Stomach (tissue), 9 donors: ENCODE results near the gene BAZ1A. TPM values are rescaled to one million over a fixed set of nuclear protein-coding genes. Genes with fewer than 3 reads are reported as not detected.

Source experiments
- DNase-seq, 2 donors: peaks; one replicate each; pipeline versions ENCODE4 v3.0.0 to v3.0.0-alpha.2; 2013 to 2019
- H3K27ac ChIP-seq, 5 donors: fragments of 200-600 bp in 4 of 5; sonication (generic) in 4 of 5; one replicate each; pipeline ENCODE4 v1.5.1; 2013 to 2019; ENCODE audit warnings: mild to moderate bottlenecking in 1 of 5, moderate library complexity in 1 of 5
- H3K27me3 ChIP-seq, 3 donors: fragments of 200-600 bp; sonication (generic); one replicate each; pipeline ENCODE4 v1.5.1; 2017 to 2019; ENCODE audit warnings: mixed run types in 1 of 3
- H3K36me3 ChIP-seq, 4 donors: fragments of 200-600 bp; sonication (generic); 1 replicate in 3 of 4; 2 replicates in 1 of 4; pipeline ENCODE4 v1.5.1; 2016 to 2019
- H3K4me1 ChIP-seq, 4 donors: fragments of 200-600 bp; sonication (generic); one replicate each; pipeline ENCODE4 v1.5.1; 2016 to 2019
- H3K4me3 ChIP-seq, 4 donors: fragments of 200-600 bp; sonication (generic) in 3 of 4; one replicate each; pipeline ENCODE4 v1.5.1; 2016 to 2019; ENCODE audit warnings: mild to moderate bottlenecking in 1 of 4
- H3K9me3 ChIP-seq, 4 donors: fragments of 200-600 bp; sonication (generic); one replicate each; pipeline ENCODE4 v1.5.1; 2016 to 2019
- CTCF ChIP-seq, 7 experiments: fragments of 450-650 bp in 4 of 7; fragments of 200-600 bp in 3 of 7; sonication (generic) in 3 of 7; IDR thresholded peaks; one replicate each; pipeline ENCODE4 v1.5.1; 2016 to 2019; ENCODE audit warnings: antibody characterized with exemption in 7 of 7, control low read depth in 2 of 7, mild to moderate bottlenecking in 1 of 7
- EP300 ChIP-seq: sonication (generic); formaldehyde crosslinking; IDR thresholded peaks from one replicate; pipeline ENCODE4 v1.6.1; 2017; ENCODE audit warnings: antibody characterized with exemption
- POLR2A ChIP-seq, 4 donors: fragments of 450-650 bp; IDR thresholded peaks; one replicate each; pipeline ENCODE4 v1.6.1; 2016; ENCODE audit warnings: antibody characterized with exemption in 4 of 4, control low read depth in 2 of 4, mild to moderate bottlenecking in 1 of 4, moderate library complexity in 1 of 4
- POLR2AphosphoS5 ChIP-seq, 3 donors: sonication (generic); formaldehyde crosslinking; IDR thresholded peaks; one replicate each; pipeline ENCODE4 v1.6.1; 2016; ENCODE audit warnings: antibody characterized with exemption in 3 of 3
- WGBS, 5 donors: extraction: QIAGEN DNeasy Blood & Tissue Kit in 3 of 5; methylation state at CpG; one replicate each; pipeline versions ENCODE4 v1.1.5 to v1.1.7; 2013 to 2018; 5-methylcytosine and 5-hydroxymethylcytosine counted together
- intact Hi-C: fragments of 100-400 bp; cut with DNase I; formaldehyde crosslinking; loops from one replicate; pipeline ENCODE4 v1.15.1; 2023; ENCODE audit warnings: low total_unique reads
- polyA plus RNA-seq, 3 donors: library from polyadenylated mRNA; stranded (reverse); fragments of 200-250 nt; gene quantifications; one replicate each; pipeline ENCODE4 v1.2.3, GENCODE V29; 2013
- total RNA-seq, 5 donors: library from RNA; depleted of rRNA; stranded (reverse); fragments of >200 nt; gene quantifications; one replicate each; pipeline versions ENCODE4 v1.1.0 to v1.2.3, GENCODE V29; 2014 to 2016
- donor health status: healthy with polysubstance abuse.
- donor health status: Bipolar disorder and iron deficiency.
- donor health status: healthy.

BAZ1A gene
- total and polyA plus RNA-seq, 8 donors: 13.3 to 110 (median 31.6) TPM

- Histone ChIP-seq H3K36me3 (no peaks in the 10 kb centered on the region), H3K4me3 (no peak overlapping the region), H3K9me3 (no peaks in the 10 kb centered on the region), H3K4me1 (no peaks in the 10 kb centered on the region), H3K27ac (no peak overlapping the region), H3K27me3 (no peaks in the 10 kb centered on the region)
- 41 to 61% (median 48%) methylated on average over 3 of the region's 3 CpGs for WGBS, 5 donors
- intact Hi-C loops: no loop called here
- TF ChIP-seq EP300: no peak
- no peak for TF ChIP-seq POLR2AphosphoS5 (IDR thresholded peaks at IDR 0.05)
- no peak for TF ChIP-seq CTCF (IDR thresholded peaks at IDR 0.05)
- no peak for TF ChIP-seq POLR2A (IDR thresholded peaks at IDR 0.05)
- no peak for DNase-seq
These were observed 141.9 kb downstream of the BAZ1A start for GRCh38 chr14:34733245-34733644.

- Histone ChIP-seq H3K27me3 (no peaks in the 10 kb centered on the region), H3K4me1 (no peaks in the 10 kb centered on the region), H3K36me3 (no peaks in the 10 kb centered on the region), H3K4me3 (no peak overlapping the region), H3K9me3 (no peaks in the 10 kb centered on the region), H3K27ac (no peak overlapping the region)
- 47 to 72% (median 63%) methylated on average over 4 of the region's 4 CpGs for WGBS, 5 donors
- intact Hi-C loops: no loop called here
- no peak for DNase-seq
- TF ChIP-seq POLR2AphosphoS5 (IDR thresholded peaks at IDR 0.05) (no peak), POLR2A (IDR thresholded peaks at IDR 0.05) (no peak), CTCF (IDR thresholded peaks at IDR 0.05) (no peak), EP300 (no peak)
These were observed 142.4 kb downstream of the BAZ1A start for GRCh38 chr14:34732802-34733201.

GRCh38 chr14:34723867-34724266, 151.3 kb downstream of the BAZ1A start:
- TF ChIP-seq EP300 (no peak), POLR2A (IDR thresholded peaks at IDR 0.05) (no peak), POLR2AphosphoS5 (IDR thresholded peaks at IDR 0.05) (no peak), CTCF (IDR thresholded peaks at IDR 0.05) (no peak)
- 89 to 94% (median 94%) methylated on average over 3 of the region's 3 CpGs for WGBS, 5 donors
- Histone ChIP-seq H3K36me3 (no peaks in the 10 kb centered on the region), H3K4me3 (no peak overlapping the region), H3K27ac (no peak overlapping the region), H3K4me1 (peaks cover 6 to 7% (median 7%) of the 10 kb centered on the region in 4 donors), H3K9me3 (no peaks in the 10 kb centered on the region), H3K27me3 (no peaks in the 10 kb centered on the region)
- no peak for DNase-seq
- intact Hi-C loops: no loop called here

GRCh38 chr14:34722723-34723545, 152.2 kb downstream of the BAZ1A start:
- WGBS, 5 donors: 7 to 10% (median 8%) methylated on average over 10 of the region's 10 CpGs
- intact Hi-C loops: no loop called here
- Histone ChIP-seq H3K4me1 (peaks cover 6 to 7% (median 7%) of the 10 kb centered on the region in 4 donors), H3K36me3 (no peaks in the 10 kb centered on the region), H3K27ac (no peak overlapping the region), H3K27me3 (no peaks in the 10 kb centered on the region), H3K9me3 (no peaks in the 10 kb centered on the region), H3K4me3 (no peak overlapping the region)
- TF ChIP-seq POLR2A (IDR thresholded peaks at IDR 0.05): no peak
- no peak for TF ChIP-seq POLR2AphosphoS5 (IDR thresholded peaks at IDR 0.05)
- peak in 5 of 7 experiments; percentile 68 to 80 (median 75) for TF ChIP-seq CTCF (IDR thresholded peaks at IDR 0.05)
- TF ChIP-seq EP300: no peak
- peak; percentile 32 to 76 for DNase-seq
